Activated T-cell treated with anti-CD3 and anti-CD28 coated beads, Interleukin-2, amount 50 U/mL, for 24 hours (primary cell): ENCODE results near the gene MTA3.

Experiments
- DNase-seq: peaks from one replicate; pipeline ENCODE4 v3.0.0-alpha.2; 2020
- H3K27ac Mint-ChIP-seq: 2 replicates; pipeline ENCODE4 v1.8.0; 2020; ENCODE audit warnings: mild to moderate bottlenecking, mixed read lengths
- H3K27me3 Mint-ChIP-seq: 2 replicates; pipeline ENCODE4 v1.8.0; 2020; ENCODE audit warnings: mixed read lengths
- H3K36me3 Mint-ChIP-seq: 2 replicates; pipeline ENCODE4 v1.8.0; 2020; ENCODE audit warnings: low read depth, mixed read lengths
- H3K4me1 Mint-ChIP-seq: 2 replicates; pipeline ENCODE4 v1.8.0; 2020; ENCODE audit warnings: low read depth, mixed read lengths
- H3K4me3 Mint-ChIP-seq: 2 replicates; pipeline ENCODE4 v1.8.0; 2020; ENCODE audit warnings: mild to moderate bottlenecking, moderate library complexity, mixed read lengths
- H3K9me3 Mint-ChIP-seq: 2 replicates; pipeline ENCODE4 v1.8.0; 2020; ENCODE audit warnings: mixed read lengths

MTA3 gene

DNA sequence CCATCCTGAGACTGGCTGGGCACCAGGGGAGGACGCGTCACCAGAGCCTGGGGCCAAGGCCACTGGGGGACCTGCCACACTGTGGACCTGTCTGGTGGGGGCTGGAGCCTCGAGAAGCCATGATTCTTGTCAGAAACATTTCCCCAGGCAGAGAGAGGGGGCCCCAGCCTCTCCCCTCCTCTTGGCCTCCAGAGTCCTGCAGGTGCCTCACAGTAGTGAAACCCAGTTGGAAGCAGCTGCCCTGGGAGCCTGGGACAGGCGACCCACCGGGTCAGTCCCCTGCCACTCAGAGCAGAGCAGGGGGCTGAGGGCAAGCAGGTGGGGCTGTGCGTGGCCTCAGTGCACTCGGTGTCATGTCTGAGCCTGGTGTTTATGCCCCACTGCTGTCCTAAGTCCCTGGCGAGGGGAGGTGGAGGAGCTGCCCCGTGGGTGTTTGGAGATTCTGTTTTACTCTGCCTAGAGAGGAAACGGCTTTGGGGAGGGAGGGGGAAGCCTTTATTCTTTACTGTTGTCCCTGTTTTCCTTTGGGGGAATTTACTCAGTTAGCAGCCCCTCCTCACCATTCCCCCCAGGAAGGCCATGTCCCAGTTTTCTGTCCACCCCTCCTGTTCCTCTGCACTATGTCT is 187.8 kb downstream of the MTA3 start:
- no peaks in the 10 kb centered on the region for H3K27me3 Mint-ChIP-seq
- no peak for DNase-seq
- no peak overlapping the region for H3K4me3 Mint-ChIP-seq
- no peak overlapping the region for H3K27ac Mint-ChIP-seq
- peaks cover 3% of the 10 kb centered on the region for H3K36me3 Mint-ChIP-seq
- peaks cover 5% of the 10 kb centered on the region for H3K4me1 Mint-ChIP-seq
- no peaks in the 10 kb centered on the region for H3K9me3 Mint-ChIP-seq

DNA sequence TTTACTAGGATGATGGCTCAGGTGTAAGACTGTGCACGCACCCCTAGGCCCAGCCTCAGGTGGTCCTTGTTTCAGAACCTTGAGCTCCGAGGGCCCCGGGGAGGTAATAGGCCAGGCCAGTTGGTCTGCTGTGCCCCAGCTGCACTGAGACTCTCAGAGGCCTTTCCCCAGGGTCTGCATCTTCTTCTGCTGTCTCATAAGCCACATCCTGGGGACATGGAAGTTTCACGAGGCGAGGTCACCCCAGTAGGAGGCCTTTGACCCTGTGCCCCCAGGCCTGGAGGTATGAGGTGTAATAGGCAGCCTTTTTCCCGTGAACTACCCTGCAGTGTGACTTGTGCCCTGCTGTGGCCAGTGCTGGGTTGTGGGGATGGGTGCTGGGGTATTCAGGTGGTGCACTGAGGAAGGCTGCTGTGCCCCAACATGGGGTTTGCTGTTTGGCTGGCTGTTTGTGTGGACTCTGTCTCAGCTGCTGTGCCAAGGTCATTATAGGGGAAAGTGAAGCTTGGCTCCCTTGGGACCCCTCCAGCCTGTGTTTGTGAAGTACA is 188.6 kb downstream of the MTA3 start:
- H3K9me3 Mint-ChIP-seq = no peaks in the 10 kb centered on the region
- no peak overlapping the region for H3K4me3 Mint-ChIP-seq
- no peak for DNase-seq
- H3K4me1 Mint-ChIP-seq = peaks cover 5% of the 10 kb centered on the region
- H3K36me3 Mint-ChIP-seq = peaks cover 3% of the 10 kb centered on the region
- no peaks in the 10 kb centered on the region for H3K27me3 Mint-ChIP-seq
- no peak overlapping the region for H3K27ac Mint-ChIP-seq

GRCh38 chr2:42757981-42758740 is 189.7 kb downstream of the MTA3 start:
- H3K27me3 Mint-ChIP-seq = no peaks in the 10 kb centered on the region
- no peak overlapping the region for H3K4me3 Mint-ChIP-seq
- H3K4me1 Mint-ChIP-seq = peaks cover 5% of the 10 kb centered on the region
- no peak overlapping the region for H3K27ac Mint-ChIP-seq
- DNase-seq = no peak
- no peaks in the 10 kb centered on the region for H3K9me3 Mint-ChIP-seq
- peaks cover 5% of the 10 kb centered on the region for H3K36me3 Mint-ChIP-seq

- DNase-seq = no peak
- Mint-ChIP-seq H3K4me1 (peaks cover 5% of the 10 kb centered on the region), H3K36me3 (peaks cover 3% of the 10 kb centered on the region), H3K27me3 (no peaks in the 10 kb centered on the region), H3K27ac (no peak overlapping the region), H3K9me3 (no peaks in the 10 kb centered on the region), H3K4me3 (no peak overlapping the region)
Observed at GRCh38 chr2:42758751-42759150, 190.3 kb downstream of the MTA3 start.

DNA sequence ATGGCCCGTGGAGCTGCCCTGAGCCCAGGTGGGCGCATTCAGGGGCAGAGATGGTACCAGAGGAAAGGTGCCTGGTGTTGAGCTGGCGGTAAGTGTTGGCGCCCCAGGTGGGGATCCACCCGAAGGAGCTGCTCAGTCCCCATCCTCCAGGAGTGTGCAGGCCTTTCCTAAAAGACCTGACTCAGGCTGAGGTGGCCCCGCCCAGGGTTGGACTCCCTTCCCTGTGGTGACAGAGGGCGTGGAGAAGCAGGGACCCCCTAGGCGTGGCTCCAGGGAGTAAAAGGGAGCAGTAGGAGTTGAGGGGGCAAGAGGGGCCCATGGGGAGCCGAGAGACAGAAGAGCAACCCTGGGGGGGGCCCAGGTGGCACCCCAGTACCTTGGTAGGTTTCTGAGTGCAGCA is 193.1 kb downstream of the MTA3 start:
- Mint-ChIP-seq H3K27me3 (no peaks in the 10 kb centered on the region), H3K36me3 (peaks cover 2% of the 10 kb centered on the region), H3K9me3 (no peaks in the 10 kb centered on the region), H3K4me1 (no peaks in the 10 kb centered on the region), H3K27ac (no peak overlapping the region), H3K4me3 (no peak overlapping the region)
- DNase-seq = no peak

GRCh38 chr2:42762155-42762554 is 193.7 kb downstream of the MTA3 start:
- H3K4me1 Mint-ChIP-seq = no peaks in the 10 kb centered on the region
- no peak for DNase-seq
- H3K36me3 Mint-ChIP-seq = peaks cover 2% of the 10 kb centered on the region
- H3K27ac Mint-ChIP-seq = no peak overlapping the region
- no peaks in the 10 kb centered on the region for H3K27me3 Mint-ChIP-seq
- no peak overlapping the region for H3K4me3 Mint-ChIP-seq
- H3K9me3 Mint-ChIP-seq = no peaks in the 10 kb centered on the region

GRCh38 chr2:42762823-42763804 is 194.7 kb downstream of the MTA3 start:
- Mint-ChIP-seq H3K27me3 (no peaks in the 10 kb centered on the region), H3K4me1 (no peaks in the 10 kb centered on the region), H3K4me3 (no peak overlapping the region), H3K36me3 (peaks cover 2% of the 10 kb centered on the region), H3K27ac (no peak overlapping the region), H3K9me3 (no peaks in the 10 kb centered on the region)
- no peak for DNase-seq

DNA sequence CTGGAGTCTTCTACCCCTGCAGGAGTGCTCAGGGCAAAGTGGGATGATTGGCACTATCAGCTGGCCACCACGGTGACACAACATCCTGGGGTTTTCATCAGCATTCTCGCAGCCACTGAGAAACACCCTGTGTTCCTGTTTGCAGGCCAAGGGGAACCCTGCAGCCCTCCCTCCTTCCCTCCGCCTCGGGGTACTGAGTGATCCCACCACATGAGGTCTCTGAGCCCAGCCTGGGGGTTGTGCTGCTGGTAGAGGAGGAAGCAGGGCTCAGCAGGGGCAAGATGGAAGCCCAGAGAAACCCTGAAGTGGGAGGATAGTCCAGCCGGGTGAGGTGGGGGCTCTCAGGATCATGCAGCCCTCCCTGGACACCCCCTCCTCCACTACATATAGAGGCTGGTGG is 195.7 kb downstream of the MTA3 start, which contains the start of gene OXER1:
TSS of gene OXER1 (minus strand) at position 40 of the 400 bp plus-strand sequence. CDS start 73 bp downstream, outside the sequence.
- Mint-ChIP-seq H3K4me3 (no peak within 1 kb of the TSS), H3K9me3 (no peaks in the 10 kb centered on the region), H3K36me3 (peaks cover 2% of the 10 kb centered on the region), H3K27me3 (no peaks in the 10 kb centered on the region), H3K27ac (no peak within 1 kb of the TSS), H3K4me1 (no peaks in the 10 kb centered on the region)
- no peak for DNase-seq

DNA sequence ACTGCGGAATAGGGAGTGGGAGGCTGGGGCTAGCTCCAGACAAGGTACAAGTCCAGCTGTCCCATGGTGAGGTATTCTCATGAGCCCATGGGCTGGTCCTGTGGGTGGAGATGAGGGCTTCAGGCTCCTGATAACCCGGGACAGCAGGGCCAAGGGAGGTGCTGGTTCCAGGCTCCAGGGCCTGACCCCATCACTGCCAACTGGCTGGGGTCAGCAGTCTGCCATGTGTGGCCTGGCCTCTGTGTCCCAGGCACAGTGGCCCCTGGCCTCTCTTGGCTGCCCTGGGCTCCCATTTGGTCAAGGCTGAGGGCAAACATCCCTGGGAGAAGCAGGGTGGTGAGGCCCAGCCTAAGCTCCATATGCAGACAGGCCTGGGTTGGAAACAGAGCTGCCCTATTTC is 196.5 kb downstream of the MTA3 start:
- Mint-ChIP-seq H3K4me3 (no peak overlapping the region), H3K4me1 (no peaks in the 10 kb centered on the region), H3K27ac (no peak overlapping the region), H3K9me3 (no peaks in the 10 kb centered on the region), H3K27me3 (no peaks in the 10 kb centered on the region), H3K36me3 (peaks cover 2% of the 10 kb centered on the region)
- no peak for DNase-seq

- H3K4me1 Mint-ChIP-seq = no peaks in the 10 kb centered on the region
- no peak overlapping the region for H3K27ac Mint-ChIP-seq
- no peak overlapping the region for H3K4me3 Mint-ChIP-seq
- H3K9me3 Mint-ChIP-seq = no peaks in the 10 kb centered on the region
- no peak for DNase-seq
- no peaks in the 10 kb centered on the region for H3K27me3 Mint-ChIP-seq
- peaks cover 2% of the 10 kb centered on the region for H3K36me3 Mint-ChIP-seq
Observed at GRCh38 chr2:42765686-42766085, 197.3 kb downstream of the MTA3 start.

DNA sequence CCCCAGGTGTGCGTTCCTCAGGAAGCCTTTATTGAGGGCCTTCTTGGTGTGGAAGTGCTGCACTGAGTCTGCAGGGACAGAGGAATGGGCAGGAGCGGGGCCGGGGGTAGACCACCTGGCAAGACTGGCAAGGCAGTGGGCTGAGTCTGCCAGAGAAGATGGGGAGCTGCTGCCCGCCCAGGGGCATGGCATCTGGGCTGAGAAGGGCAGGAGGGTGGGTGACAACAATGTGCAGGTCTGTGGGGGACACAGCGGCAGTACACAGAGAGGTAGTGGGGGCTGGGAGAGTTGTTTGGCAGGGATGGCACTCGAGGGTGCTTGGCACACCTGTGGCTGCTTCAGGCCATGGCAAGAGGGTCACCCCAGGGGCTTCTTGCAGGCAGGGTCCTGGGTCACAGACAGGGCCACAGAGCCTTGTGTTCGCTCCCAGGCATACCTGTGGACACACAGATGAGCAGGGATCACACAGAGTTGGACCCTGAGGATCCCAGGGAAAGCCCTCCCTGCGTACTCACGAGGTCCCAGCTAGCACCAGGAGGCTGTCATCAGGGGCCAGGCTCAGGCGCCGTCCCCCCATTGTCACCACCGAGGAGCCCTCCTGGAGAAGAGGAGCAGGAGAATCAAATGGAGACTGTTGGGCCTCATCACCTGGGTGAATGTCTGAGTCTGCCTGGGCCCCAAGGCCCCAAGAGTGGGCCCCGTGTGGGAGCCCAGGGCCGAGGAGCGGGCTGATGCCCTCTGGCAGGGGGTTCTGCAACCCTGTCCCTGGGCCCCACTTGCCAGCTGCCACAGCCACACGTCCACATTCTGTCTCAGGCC is 198.9 kb downstream of the MTA3 start:
- no peaks in the 10 kb centered on the region for H3K4me1 Mint-ChIP-seq
- no peak overlapping the region for H3K4me3 Mint-ChIP-seq
- no peaks in the 10 kb centered on the region for H3K9me3 Mint-ChIP-seq

DNA sequence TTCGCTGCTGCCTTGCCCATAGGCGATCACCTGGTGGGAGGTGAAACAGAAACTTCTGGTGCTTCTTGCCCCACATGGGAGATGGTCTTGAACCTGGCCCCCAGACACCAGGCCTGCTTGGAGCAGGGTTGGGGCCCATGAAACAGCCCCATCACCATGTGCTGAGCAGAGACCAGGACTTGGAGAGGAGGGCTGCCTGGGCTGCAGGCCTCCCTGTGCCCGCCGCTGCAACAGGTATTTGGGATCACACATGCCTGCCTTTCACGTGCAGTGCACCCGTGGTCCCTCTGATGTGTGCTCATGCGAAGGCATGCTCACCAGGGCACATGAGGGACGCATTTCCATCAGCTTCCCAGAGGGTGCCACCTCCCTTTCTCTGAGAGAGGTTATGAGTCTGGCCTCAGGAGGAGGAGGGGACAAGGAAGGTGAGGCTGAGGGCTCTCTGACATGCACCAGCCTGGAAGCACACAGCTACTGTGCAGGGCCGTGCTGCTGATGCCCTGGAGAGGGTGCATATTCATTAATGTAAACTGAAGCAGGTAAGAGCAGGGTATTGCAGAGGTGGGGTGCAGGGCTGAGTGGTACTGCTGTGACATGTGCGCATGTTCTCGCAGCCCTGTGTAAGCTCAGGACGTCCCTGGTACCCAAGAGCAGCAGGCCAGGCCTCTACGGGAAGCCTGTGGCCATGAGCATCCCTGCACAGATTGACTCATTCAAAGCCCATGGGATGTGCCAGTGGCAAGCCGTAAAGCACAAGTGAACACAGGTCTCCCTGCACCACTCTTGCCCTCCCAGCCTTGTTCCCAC is 199.7 kb downstream of the MTA3 start:
- H3K9me3 Mint-ChIP-seq = no peaks in the 10 kb centered on the region
- H3K27ac Mint-ChIP-seq = no peak overlapping the region
- no peak overlapping the region for H3K4me3 Mint-ChIP-seq
- no peaks in the 10 kb centered on the region for H3K4me1 Mint-ChIP-seq
- no peaks in the 10 kb centered on the region for H3K36me3 Mint-ChIP-seq
- DNase-seq = no peak
- no peaks in the 10 kb centered on the region for H3K27me3 Mint-ChIP-seq

More for the DNA sequence above, 198.9 kb downstream of the MTA3 start:
- no peaks in the 10 kb centered on the region for H3K27me3 Mint-ChIP-seq
- no peak for DNase-seq
- H3K36me3 Mint-ChIP-seq = peaks cover 2% of the 10 kb centered on the region
- H3K27ac Mint-ChIP-seq = no peak overlapping the region

- Mint-ChIP-seq H3K27ac (no peak overlapping the region), H3K27me3 (no peaks in the 10 kb centered on the region), H3K4me1 (no peaks in the 10 kb centered on the region), H3K36me3 (no peaks in the 10 kb centered on the region), H3K9me3 (no peaks in the 10 kb centered on the region), H3K4me3 (no peak overlapping the region)
- no peak for DNase-seq
Observed at GRCh38 chr2:42768706-42769256, 200.3 kb downstream of the MTA3 start.
